Fibroblast of mammary gland (primary cell): Measurements from ENCODE around the gene GSS.

ENCODE experiments used
- DNase-seq: peaks from one replicate; pipeline ENCODE4 v3.0.0-alpha.2; 2010; ENCODE audit warnings: low read depth
- H3K4me3 ChIP-seq: 2 replicates; pipeline ENCODE4 v1.5.1; 2011; ENCODE audit warnings: low read depth, mild to moderate bottlenecking, low read length, moderate library complexity; ENCODE audit not compliant: control insufficient read depth
- TF ChIP-seq, protein P1 (sequence below): conservative IDR thresholded peaks from 2 replicates; pipeline ENCODE4 v1.5.1; 2011; ENCODE audit warnings: low read depth, low read length, inconsistent platforms; ENCODE audit not compliant: control insufficient read depth, insufficient read depth

The GSS gene

DNA sequence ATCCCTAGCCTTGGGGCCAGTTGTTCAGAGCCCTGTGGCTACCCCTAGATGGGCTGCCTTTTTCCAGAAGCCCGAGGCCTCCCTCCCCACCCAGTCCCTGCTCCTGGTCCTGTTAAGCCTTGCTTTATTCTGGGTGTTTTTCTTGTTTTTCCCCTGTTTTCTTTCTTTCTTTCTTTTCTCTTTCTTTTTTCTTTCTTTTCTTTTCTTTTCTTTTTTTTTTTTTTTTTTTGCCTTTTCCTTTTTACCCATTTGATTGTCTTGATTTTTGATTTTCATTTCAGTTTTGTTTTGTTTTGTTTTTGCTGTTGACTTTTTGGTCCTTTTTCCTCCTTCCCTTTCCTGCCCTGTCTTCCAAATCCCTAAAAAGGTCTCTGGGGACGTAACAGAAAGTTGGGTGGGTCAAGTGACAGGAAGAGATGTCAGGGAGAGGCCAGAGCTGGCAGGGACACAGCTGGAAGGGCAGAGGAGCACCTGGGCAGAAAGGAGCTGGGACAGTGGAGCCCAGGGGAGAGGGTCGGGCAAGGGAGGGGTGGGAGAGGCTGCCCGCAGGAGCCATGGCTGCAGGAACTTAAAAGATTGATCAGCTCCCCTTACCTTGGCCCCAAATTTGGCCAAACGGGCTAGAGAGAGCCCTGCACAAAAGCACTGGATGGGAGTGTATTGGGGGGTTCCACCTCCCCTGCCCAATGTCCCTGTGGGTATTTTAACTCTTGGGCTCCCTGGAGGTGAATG lies 27.6 kb upstream of the GSS start:
- no peak for DNase-seq
- H3K4me3 ChIP-seq: no peak overlapping the region
- TF ChIP-seq, protein P1, sequence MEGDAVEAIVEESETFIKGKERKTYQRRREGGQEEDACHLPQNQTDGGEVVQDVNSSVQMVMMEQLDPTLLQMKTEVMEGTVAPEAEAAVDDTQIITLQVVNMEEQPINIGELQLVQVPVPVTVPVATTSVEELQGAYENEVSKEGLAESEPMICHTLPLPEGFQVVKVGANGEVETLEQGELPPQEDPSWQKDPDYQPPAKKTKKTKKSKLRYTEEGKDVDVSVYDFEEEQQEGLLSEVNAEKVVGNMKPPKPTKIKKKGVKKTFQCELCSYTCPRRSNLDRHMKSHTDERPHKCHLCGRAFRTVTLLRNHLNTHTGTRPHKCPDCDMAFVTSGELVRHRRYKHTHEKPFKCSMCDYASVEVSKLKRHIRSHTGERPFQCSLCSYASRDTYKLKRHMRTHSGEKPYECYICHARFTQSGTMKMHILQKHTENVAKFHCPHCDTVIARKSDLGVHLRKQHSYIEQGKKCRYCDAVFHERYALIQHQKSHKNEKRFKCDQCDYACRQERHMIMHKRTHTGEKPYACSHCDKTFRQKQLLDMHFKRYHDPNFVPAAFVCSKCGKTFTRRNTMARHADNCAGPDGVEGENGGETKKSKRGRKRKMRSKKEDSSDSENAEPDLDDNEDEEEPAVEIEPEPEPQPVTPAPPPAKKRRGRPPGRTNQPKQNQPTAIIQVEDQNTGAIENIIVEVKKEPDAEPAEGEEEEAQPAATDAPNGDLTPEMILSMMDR: no peak

DNA sequence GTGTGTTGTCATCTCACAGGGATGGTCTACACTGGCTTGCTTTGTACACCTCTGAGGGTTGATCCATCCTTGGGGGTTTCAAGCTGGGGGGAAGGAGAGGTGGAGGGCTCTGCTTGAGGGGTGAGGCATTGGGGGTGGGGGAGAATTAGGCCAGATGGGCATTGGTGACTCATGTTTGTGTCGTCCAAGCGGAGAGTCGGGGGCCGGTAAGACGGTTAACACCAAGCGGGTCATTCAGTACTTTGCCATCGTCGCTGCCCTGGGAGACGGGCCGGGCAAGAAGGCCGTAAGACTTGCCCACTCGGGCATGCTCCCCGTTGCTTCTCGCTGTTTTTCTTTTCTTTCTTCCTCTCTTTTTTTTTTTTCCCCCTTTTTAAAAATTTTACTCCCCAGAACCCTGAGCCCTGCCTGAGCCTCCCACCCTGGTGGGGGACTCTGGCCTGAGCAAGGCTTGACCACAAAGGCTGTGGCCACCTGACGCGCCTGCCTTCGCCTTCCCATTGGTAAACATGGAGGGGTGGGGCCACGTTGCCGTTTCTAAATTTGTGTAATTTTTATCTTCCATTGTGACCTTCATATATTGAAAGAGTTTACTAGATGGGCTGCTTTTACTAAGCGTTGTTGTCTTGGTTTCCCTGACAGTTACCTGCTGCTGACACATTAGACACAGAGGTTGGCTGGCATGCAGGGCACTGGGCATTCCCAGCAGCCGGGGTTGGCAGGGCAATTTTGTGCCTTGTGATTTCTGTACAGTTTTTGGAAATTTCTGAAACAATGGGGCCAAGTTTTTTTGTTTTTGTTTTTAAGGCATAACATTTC lies 26.9 kb upstream of the GSS start:
- no peak for DNase-seq
- no peak overlapping the region for H3K4me3 ChIP-seq
- TF ChIP-seq, protein P1: no peak

DNA sequence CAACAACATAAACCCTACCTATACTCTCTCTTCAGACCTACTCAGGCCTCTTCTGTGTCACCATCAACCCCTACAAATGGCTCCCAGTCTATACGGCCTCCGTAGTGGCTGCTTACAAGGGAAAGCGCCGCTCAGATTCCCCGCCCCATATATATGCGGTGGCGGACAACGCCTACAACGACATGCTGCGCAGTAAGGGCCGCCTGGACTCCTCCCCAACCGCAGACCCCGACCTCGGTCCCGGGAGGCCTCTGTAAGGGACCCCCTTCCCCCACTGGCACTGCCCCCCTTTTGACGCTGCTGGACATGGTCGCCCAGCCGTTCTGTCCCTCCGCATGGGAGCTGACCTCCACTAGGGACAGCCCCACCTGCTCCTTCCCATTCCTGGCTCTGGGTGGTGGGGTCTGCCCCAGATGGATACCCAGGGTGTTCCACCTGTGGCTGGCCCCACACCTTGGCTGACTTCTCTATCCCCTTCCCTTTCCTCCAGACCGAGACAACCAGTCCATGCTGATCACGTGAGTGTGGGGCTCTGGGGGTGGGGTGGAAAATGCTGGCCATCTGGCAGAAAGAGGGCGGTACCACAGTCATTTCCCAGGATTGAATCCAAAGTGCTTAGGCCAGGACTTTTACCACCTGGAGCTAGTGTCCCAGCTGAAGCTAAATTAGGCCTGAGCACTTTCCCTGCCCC lies 25.1 kb upstream of the GSS start:
- peak; percentile 13 for DNase-seq
- H3K4me3 ChIP-seq: no peak overlapping the region
- TF ChIP-seq, protein P1: no peak

DNA sequence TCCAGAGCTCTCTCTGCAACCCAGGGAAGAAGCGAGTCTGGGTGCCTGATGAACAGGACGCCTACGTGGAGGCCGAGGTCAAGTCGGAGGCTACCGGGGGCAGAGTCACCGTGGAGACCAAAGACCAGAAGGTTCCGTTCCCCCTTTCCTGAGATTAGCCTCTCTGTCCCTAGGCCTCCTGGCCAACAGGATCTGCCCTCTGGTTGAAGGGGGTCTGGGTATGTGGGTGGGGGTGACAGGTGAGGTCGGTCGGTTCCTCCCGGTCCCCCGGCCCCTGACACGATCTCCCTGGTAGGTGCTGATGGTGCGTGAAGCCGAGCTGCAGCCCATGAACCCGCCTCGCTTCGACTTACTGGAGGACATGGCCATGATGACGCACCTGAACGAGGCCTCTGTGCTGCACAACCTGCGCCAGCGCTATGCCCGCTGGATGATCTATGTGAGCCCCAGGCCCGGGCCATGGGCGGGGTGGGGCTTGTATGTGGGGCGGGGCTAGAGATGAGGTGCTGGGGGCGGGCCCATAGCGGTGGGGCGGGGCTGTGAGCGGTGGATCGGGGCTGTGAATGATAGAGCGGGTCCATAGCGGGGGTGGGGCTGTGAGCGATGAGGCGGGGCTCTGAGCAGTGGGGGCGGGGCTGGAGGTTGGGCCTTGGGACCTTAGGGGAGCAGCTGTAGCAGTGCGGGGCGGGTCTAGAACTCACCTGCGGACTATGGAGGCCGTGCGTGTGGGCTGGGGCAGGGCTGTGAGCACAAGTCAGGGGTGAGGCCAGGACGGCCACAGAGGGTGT lies 24.0 kb upstream of the GSS start:
- TF ChIP-seq, protein P1: no peak
- H3K4me3 ChIP-seq: no peak overlapping the region
- no peak for DNase-seq

DNA sequence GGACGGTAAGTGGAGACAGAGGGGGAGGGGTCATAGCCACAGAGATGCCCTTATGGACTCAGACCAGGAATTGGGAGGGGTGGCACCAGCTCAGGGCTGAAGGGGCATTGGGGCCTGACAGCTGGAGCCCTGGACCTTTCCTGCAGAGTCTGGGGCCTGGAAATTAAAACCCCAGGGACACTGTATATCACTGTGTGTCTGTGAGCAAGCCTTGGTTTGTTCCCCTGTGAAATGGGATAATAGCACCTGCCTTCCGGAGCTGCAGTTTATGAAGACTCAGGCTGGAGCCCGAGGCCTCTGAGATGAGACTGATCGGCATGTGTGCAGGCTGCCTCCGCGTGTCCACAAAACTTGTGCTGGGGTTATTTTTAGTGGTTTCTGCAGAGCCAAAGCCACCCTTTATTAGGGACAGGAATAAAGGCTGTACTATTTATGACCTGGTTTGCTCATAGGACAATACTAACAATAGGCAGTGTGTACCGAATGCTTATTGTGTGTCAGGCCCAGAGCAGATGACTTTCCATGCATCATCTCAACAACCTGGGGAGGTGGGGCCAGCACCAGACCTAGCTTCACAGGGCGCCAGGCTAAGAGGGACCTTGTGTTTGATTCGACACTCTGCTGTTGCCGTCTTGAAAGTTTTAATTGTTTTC lies 22.6 kb upstream of the GSS start:
- no peak for DNase-seq
- H3K4me3 ChIP-seq: no peak overlapping the region
- TF ChIP-seq, protein P1: no peak

DNA sequence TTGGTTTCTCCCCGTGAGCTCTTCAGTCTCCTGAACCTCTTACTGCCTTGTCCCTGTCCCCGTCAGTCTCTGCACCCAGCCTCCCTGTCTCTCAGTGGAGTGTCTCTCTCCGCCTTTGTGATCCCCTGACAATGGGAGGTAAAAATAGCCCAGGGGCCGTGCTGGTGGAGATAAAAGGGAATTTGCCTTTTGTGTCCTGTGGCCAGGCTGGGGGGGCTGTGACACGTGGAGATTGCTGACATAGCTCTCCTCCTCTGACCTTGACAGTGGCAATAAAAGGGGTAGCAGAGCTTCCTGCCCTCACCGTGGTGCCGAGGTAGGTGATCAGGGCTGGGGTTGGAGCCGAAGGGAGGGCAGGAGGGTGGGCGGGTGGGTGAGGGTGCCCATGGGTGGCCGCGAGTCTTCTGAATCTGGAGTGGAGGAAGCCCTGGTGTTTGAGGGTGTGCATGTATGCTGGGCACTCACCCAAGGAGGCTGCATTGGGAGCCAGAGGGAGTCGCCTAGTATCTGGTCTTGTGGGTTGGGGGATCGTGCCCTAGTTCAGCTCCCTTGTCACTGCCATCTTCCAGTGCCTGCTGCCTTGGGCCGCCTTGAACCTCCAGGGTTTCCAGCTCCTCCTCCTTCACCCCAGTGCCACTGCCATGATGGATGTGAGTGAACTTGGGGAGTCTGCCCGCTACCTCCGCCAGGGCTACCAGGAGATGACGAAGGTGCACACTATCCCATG lies 21.9 kb upstream of the GSS start:
- H3K4me3 ChIP-seq: no peak overlapping the region
- TF ChIP-seq, protein P1: no peak
- no peak for DNase-seq
